HEK293 (cell line): ENCODE results near the gene LTBP1.

ENCODE experiments used
- BCL6B ChIP-seq: fragments of 450-650 bp; formaldehyde crosslinking; IDR thresholded peaks from 2 replicates; pipeline ENCODE4 v1.5.1; 2017; ENCODE audit warnings: missing biosample characterization, missing genetic modification characterization
- CTCF ChIP-seq: fragments of 450-650 bp; formaldehyde crosslinking; IDR thresholded peaks from 2 replicates; pipeline ENCODE4 v1.5.1; 2016; ENCODE audit warnings: missing biosample characterization, missing genetic modification characterization
- PRDM4 ChIP-seq: fragments of 450-650 bp; formaldehyde crosslinking; IDR thresholded peaks from 2 replicates; pipeline ENCODE4 v1.5.1; 2017; ENCODE audit warnings: missing biosample characterization, missing genetic modification characterization
- SETDB1 ChIP-seq: IDR thresholded peaks from one replicate; pipeline ENCODE4 v1.6.1; 2017; ENCODE audit warnings: mild to moderate bottlenecking, low read length, moderate library complexity, mixed read lengths; ENCODE audit not compliant: insufficient read length
- YY1 ChIP-seq: fragments of 450-650 bp; formaldehyde crosslinking; IDR thresholded peaks from 2 replicates; pipeline ENCODE4 v1.5.1; 2018; ENCODE audit warnings: missing biosample characterization, missing genetic modification characterization
- ZBTB11 ChIP-seq: fragments of 450-650 bp; formaldehyde crosslinking; conservative IDR thresholded peaks from 2 replicates; pipeline ENCODE4 v1.5.1; 2016; ENCODE audit warnings: low read depth, missing biosample characterization, missing genetic modification characterization
- ZBTB20 ChIP-seq: fragments of 450-650 bp; formaldehyde crosslinking; IDR thresholded peaks from 2 replicates; pipeline ENCODE4 v1.5.1; 2016; ENCODE audit warnings: missing biosample characterization, missing genetic modification characterization

GRCh38 chr2:33083699-33084387 is 137.1 kb downstream of the LTBP1 start:
- TF ChIP-seq PRDM4 (tag by site-specific recombination), result no peak
- TF ChIP-seq YY1, result no peak
- no peak for TF ChIP-seq CTCF (tag by site-specific recombination)
- no peak for TF ChIP-seq SETDB1
- no peak for TF ChIP-seq ZBTB11 (tag by site-specific recombination)
- no peak for TF ChIP-seq ZBTB20
- no peak for TF ChIP-seq BCL6B (tag by site-specific recombination)
